Suppressor macrophage (primary cell): ENCODE results near the gene GPX6.
A peak's percentile ranks its signal among the peaks of the same experiment; 100 is the strongest.
"Not testable (repeated sequence)": the region's sequence is repeated elsewhere in the genome, so short reads cannot be mapped to it uniquely, and the experiment has no call there.

ENCODE experiments used
- DNase-seq, 4 experiments: peaks; one replicate each; pipeline ENCODE4 v3.0.0-alpha.2; 2020 to 2022
- total RNA-seq, 17 experiments: gene quantifications; one replicate each; lab custom pipeline; 2026; ENCODE audit warnings: mixed read lengths in 6 of 17, inconsistent platforms in 3 of 17; lab: John Stamatoyannopoulos, UW

The GPX6 gene, protein sequence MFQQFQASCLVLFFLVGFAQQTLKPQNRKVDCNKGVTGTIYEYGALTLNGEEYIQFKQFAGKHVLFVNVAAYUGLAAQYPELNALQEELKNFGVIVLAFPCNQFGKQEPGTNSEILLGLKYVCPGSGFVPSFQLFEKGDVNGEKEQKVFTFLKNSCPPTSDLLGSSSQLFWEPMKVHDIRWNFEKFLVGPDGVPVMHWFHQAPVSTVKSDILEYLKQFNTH
- 0 to 0.55 (median 0) reads per million in 17 experiments for total RNA-seq

DNA sequence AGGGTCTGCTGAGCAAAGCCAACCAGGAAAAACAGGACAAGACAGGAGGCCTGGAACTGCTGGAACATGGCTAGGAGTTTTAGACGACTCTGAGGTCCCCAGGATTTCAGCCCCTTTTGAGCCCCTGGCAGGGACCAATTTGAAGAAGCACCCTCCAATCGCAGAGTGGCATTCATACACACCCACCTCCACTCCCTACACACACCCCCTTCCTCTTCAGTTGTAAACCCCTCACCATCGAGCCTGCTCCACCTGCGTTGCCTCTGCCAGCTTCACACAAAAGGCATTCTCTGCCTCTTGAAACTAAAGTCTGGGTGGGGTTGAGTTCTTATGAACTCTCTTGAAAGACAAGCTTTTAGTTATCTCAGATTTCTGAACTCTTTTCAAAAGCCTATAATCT lies at the start of gene GPX6:
GPX6 (minus strand) TSS at position 118 of the 400 bp plus-strand sequence; CDS start at position 68, 50 bp downstream.
- DNase-seq = no peak

DNA sequence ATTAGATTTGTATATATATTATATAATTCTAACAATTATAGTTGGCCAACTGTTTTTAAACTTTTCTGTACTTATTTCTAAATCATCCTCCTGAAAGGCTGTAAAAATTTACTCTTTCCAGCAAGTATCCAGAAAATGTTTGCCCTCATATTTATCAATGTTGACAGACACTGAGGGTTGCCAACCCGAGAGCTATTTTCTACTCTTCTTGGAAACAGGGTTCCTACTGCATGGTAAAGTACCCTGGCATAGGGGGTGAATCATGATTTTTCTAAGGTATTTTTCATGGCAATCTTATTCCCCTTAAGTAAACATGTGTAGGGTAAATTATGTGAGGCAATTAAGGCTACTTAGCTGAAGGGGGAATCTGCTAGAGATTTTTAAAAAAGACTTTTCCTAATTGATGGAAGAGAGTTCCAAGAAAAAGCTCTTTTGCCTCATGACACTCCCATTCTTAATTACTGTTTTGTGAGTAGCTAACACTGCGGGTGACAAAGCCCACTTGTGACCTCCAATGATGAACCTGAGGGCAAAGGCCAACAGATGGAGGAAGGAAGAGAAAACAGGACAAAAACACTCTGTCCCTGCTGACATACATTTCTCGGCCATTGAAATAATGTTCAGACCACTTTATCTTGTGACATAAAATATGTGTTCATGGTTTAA lies 48.0 kb upstream of the GPX6 start:
- no peak for DNase-seq

DNA sequence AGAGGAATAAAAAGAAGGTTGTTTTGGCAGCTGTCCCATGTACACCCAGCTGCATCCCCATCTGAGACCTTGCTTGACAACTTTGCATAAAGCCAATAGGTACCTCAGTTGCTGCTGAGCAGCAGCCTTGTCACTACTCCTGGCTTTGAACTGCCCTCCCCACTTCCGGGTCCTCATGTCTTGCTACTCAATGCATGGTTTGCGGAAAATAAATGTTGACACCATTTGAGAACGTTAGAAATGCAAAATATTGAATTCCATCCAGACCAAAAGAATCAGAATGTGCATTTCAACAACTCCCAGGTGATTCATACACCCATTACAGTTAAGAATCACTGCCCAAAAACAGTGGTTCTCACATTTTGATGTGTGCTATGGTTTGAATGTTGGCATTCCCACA lies 43.0 kb upstream of the GPX6 start:
- DNase-seq = no peak

DNA sequence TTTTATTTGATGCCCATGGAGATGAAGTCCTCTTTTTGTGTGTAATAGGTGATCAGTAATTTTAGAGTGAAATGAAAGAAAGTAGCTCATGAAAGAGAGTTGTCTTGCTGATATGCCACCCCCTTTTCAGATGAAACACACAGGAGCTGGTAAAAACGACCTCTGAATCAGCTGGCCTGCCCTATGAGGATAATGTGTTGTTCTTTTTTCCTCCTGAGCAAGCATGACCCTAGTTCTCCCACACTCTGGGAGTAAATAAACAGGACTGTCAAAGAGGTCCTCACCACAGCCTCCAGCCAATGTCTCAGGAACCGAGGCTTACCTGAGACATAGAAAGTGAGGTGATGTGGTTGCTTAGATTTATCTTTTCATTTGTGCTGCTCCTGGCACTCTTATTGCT lies 39.5 kb upstream of the GPX6 start:
- DNase-seq = no peak

DNA sequence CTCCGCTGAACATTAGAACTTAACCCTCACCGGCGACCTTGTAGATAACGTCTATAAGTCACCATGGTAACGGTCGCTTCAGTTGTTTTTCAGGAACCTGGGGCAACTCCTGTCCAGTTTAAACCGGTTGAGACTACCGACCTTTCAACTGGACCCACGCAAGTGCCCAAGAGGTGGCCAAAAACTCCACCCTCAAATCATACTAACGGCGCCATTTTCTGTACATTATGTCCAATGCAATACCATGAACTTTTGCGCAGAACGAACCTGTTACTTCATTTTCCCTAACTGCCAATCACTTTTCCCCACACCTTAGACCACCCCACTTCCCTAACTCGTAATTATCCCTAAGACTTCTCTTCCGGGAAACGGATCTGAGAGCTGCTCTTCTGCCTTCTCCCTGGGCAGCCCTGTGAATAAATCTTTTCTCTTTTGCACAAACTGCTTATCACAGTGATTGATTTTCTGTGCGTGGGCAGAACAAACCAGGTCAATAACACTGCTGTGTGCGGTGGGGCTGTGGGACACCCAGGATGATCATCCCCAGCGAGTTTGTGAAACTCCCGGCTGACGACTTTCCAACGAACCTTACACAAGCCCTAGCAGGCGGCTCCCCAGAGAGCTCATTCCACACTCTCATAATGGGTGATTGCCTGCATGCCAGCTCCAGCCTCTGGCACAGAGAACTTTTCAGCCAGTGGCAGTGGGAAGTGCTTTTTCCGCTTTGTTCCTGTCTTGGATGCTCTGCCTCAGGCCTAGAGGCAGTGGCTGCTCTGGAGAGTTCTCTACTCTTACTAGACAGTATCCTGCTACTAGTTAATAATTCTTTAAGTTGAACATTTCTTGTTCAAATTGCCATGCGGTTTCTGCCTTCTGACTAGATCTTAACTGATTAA lies 38.6 kb upstream of the GPX6 start:
- DNase-seq = no peak

DNA sequence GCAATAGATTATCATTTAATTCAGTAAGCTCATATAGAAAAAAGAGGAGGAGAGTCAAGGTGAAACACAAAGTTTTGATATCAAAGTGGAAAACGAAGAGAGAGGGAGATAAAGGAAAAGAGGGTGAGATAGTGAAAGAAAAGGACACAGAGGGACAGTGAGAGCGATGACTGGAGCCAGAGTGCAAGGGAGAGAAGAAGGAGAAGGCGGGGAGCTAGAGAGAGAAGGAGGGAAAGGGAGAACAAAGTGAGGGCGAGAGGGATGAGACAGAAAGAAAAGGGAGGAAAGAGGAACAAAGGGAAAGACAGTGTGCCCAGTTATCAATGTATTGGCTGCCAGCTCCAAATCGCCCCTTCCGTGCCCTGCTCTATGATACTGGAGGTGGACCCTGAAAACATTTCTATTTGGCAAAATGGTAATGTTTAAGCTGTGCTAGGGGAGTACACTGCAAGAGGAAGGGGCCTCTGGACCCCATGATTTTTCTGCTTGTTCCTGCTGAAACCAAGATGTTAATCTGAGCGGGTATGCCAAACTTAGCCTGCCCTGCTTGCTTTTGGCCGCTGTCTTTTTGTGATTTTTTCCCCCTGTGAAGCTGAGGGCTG lies 37.9 kb upstream of the GPX6 start:
- no peak for DNase-seq

DNA sequence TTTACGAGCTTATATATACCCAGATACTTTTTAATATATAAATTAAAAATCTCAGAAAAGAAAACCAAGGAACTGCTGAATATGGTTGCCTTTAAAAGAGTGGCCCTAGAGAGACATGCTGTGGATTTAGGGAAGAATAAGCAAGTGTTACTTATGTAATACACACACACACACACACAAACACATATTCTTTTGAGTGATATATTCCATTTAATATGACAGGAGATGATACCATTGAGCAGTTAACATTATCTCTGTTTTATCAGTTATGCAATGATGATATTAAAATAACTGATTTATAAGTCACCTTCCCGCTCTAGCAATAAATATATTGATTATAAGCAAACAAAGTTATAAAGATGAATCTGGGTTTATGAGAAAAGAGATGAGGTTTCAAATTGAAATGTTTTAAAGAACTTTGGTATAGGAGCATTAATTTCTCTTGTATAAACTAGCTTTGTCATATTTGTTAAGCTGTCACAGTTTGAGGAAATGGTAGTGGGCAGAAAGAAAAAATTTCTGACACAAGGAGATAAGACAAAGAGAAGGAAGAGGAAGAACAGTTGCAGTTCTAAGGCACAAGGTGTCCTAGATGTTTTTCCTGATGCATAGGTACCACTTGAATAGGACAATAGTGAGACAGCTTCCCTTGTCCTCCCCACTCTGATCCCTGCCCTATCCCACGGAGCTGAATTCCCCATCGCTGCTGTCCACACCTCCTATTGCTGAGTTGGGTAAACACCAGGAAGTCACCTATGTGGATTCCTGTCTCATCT lies 36.5 kb upstream of the GPX6 start:
- DNase-seq = no peak

DNA sequence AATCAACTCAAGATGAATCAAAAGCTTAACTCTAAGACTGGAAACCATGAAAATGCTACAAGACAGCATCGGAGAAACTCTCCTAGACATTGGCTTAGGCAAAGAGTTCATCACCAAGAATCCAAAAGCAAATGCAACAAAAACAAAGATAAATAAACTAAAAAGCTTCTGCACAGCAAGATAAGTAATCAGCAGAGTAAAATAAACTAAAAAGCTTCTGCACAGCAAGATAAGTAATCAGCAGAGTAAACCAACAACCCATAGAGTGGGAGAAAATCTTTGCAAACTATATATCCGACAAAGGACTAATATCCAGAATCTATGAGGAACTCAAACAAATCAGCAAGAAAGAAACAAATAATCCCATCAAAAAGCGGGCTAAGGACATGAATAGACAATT lies 31.4 kb upstream of the GPX6 start:
- not testable (repeated sequence) for DNase-seq

DNA sequence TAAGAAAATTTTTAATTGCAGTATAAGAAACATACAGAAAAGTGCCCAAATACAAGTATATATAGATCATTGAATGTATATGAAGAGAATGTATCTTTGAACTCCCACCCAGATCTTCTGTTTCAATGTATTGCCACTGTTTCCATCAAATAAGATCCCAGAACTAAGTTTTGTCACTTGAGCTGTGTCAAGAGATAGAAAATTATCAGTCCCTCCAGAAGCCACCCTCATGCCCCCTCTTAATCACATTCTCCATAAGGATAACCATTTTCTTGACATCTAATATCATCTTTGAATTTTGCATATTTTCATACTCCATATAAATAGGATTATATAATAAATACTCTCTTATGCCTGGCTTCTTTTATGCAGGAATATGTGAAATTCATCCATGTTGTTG lies 30.4 kb upstream of the GPX6 start:
- DNase-seq = no peak

DNA sequence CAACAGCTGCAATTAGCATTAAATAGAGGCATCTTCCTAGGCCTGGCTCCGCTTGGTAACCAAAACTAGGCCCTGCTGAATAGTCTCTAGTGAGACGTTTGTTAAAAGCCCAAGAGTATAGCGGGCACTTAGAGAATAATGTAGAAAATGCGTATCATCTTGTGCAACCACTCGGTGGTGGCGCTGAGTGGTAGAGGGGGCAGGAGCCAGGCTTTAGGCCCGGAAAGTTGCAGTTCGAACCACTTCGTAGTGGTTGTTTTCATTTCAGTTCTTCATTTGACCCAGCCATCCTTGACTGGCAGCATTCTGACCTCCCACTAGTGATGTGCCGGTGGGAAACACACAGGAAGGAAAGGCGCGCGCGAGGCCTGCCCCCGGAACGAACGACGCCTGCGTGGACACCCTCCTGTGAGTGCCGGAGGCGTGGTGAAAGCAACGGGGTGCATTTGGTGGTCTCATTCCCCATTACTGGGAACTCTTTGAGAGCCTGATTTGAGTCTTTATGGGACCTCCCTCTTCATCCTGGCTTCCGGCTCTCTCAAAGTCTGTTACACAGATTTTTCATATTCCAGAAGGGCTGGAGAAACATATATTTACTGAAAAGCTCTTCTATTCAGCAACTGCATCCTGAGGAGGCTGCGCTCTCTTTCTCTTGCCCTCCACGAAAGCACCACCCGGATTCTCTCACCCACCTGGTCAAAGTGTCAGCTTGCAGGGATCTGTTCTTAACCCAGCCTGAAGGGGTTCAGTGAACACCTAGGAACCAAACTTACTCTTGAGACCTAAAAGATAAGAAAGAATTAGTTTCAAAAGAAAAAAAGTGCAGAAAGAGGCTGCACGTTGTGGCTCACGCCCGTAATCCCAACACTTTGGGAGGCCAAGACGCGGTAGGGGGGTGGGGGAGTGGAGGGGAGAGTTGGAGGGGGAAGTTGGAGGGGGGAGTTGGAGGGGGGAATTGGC lies 28.3 kb upstream of the GPX6 start:
- DNase-seq = peak in 1 of 4 experiments; percentile 8

DNA sequence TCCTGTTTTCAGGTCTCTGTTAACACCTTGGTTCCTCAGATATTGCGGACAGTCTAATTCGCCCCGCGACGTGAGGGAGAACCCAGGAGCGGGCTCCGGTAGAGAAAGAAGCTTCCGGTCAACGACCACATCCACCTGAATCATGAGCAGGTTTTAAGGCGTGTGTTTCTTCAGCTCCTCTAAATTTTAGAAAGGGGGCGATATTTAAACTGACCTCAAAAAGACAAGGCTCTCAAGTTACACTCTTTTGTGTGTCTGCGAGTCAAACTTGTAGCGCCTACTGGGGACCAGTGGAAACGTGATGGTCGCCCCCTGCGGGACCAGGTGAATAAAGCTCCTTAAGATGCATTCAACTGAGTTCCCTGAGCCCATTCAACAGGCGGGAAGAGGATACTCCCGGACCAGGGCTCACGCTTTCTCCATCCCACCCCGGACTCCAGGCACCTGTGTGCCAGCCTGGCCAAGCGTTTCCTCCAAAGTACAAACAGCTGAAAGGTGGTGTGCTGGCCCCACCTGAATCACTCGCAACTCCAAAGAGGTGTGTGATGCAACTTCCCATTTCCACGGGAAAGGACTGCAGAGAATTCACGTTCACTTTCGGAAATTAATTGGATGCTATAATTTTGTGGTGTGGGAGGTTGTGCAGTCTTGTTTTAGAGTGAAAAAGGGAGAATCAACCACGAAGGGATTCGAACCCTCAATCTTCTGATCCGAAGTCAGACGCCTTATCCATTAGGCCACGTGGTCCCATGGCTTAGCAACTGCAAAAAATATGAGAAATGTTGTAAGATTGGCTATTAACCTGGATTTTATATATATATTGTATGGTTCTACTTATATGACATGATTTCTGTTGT lies 27.1 kb upstream of the GPX6 start:
- DNase-seq = peak; percentile 31 to 67 (median 46)

DNA sequence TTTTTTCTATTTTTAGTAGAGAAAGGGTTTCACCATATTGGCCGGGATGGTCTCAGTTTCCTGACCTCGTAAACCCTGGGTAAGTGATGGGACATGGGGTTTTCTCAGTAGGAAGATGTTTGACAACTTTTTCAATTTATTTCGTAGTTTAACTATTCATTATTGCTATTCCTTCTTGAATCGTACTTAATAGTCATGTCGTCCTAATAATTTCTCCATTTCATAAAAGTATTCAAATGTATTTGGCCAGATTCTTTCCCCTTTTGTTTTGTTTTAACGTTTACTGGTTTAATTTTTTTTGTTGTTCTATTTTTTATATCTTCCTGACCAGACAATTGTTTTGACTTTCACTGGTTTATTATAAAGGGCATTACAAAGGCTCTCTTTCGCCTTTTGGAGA lies 26.4 kb upstream of the GPX6 start:
- DNase-seq = no peak

DNA sequence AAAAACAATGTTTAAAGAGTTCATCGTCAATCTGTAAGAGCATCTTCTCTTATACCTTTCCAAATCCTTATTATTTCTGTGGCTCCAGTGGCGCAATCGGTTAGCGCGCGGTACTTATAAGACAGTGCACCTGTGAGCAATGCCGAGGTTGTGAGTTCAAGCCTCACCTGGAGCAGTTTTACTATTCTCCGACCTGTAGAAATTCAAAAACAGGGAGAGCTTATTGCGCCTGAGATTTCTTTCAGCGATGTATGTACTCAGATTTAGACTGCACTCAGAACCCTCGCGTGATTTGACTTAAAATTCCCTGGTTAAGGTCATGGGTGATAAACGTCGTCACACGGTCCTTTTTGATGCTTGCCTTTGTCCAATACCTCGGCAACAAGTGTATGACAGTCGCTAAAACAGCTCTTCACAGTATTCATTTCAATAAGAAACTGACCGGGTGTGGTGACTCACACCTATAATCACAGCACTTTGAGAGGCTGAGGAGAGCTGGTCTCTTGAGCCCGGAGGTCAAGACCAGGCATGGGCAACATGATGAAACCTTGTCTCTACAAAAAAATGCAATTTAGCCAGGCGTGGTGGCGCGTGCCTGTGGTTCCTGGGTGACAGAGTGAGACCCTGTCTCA lies 22.0 kb upstream of the GPX6 start:
- no peak for DNase-seq

DNA sequence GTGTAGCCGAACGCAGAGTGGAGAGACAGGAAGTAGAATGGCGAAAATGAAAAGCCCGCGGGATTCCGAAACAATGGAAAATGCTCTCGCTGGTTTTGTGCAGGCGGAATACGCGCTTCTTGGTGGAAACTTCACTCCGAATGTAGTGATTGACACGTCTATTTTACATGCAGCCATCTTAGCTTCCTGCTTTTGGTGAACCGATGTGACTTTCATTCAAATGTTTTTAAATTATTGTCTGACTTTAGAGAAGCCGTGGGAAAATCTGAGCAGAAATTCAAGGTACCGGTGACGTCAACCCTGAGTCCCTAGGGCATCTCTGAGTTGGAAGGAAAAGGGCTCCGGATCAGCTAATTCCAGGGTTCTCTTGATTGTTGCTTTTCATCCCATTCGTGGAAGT lies 21.5 kb upstream of the GPX6 start:
- no peak for DNase-seq

DNA sequence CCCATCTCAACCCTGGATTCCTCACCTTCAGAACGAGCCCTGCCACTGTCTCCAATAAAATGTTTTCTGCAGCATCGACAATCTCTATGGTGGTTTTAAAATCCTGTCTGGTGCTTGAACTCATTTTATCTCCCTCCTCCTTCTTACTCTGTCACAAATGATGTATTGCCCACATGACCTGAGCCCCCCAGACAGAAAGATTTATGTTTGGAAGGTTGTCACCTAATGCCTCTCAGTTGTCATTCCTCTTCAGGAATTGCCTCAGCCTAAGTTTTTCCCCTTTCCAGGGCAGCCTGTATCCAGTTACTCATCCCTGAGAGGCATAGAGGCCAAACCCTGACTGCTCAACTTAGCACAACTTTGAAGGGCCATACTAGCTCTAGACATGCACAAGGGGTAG lies 19.3 kb upstream of the GPX6 start:
- DNase-seq = no peak

DNA sequence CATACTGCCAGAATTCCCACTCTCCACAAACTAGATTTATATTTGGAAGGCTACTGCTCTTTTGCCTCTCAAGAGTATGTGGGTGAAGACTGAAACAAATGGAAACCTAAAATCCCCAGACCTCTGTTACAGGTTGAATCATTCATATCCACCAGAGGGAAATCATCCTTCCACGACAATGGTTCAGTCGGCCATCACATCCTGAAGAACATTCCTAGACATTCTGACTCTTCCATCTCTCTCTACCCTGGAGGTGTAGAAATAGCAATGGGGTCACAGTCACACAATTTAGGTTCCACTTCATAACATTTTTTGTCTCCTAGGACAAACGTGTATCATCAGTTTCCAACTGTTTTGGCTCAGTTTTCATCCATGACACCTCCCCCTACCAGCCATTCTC lies 18.7 kb upstream of the GPX6 start:
- no peak for DNase-seq

DNA sequence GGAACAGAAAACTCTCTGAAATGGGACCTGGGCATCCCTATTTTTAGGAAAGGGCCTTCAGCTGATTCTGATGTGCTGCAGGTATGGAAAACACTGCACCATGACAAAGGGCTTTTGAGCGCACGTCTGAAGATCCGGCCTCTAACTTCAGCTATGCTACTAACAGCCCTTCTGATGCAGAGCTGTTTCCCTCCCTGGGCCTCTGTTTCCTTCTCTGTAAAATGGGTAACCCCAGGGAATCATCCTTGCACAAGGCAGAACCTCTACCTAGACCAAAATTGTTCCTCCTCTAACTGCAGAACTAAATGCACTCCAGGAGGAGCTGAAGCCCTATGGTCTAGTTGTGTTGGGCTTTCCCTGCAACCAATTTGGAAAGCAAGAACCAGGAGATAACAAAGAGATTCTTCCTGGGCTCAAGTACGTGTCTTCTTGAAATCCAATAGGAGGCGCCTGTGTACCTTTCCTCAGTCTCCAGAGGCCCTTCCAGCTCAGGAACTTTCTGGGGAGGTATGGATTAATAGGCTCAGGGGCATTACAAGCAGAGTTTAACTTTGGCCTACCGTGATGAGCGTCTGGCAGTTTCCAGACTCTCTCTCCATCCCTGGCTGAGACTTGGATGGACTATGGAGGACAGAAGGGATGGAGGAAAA lies 16.0 kb upstream of the GPX6 start:
- no peak for DNase-seq

DNA sequence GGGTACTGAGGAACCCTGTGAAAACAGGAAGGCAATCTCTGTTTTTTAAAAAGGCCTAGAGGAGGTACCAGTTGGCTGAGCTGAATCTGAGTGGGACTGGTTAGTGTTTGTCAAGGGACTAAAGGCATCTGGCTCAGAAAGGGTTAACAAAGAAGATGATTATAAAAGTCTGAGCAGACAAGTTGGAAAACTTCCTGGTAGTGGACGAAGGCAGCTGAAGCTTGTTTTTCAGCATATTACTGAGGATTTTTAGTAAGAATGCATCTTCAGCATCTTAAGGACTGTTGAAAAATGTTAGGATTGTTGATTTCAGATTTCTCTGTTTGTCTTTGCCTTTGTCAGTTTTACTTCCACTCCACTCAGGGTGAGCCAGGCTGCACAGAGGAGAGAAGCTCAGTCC lies 15.2 kb upstream of the GPX6 start:
- no peak for DNase-seq

DNA sequence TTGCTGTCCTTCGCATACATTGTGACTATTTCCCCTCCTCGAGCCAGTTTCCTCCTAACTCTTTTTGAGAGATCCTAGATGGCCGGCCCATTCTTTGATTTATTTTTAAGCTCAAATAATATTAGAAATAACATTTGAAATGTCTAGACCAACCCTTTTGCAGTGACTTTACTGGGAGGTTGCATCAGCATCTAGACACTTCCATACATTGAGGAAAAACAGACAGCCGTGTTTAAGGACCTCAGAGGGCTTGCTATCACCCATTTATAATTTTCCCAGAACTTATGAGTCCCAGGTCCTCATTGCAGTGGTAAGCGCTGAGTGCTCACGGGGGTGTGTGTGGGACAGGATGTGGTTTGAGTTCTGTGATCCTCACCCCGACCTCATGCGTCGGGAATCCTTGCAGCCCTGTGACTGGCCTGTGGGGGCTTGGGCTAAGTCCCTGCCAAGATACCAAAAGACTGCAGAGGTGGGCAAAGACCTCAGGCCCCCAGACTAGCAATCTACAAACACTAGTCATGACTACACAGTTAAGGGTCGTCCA lies 10.0 kb upstream of the GPX6 start, which contains the start of gene GPX5:
GPX5 (plus strand) TSS at position 386 of the 544 bp plus-strand sequence; CDS start at position 519, 133 bp downstream.
- DNase-seq = no peak
